Natural killer cell (primary cell): ENCODE results near the gene SMARCAL1. TPM values are rescaled to one million over a fixed set of nuclear protein-coding genes. Genes with fewer than 3 reads are reported as not detected.

Experiments used
- ATAC-seq, 3 donors: fragments of 150-1000 bp in 2 of 3; fragments of 200-7000 bp in 1 of 3; cut with Tn5 transposase; 1 replicate in 1 of 3; 2 replicates in 2 of 3; pipeline ENCODE4 v1.10.0; 2021; ENCODE audit warnings: mild to moderate bottlenecking in 2 of 3, moderate library complexity in 2 of 3
- DNase-seq, 2 donors: peaks; one replicate each; pipeline versions ENCODE4 v3.0.0 to v3.0.0-alpha.2; 2013 to 2021; ENCODE audit warnings: mixed read lengths in 1 of 2
- H3K27ac ChIP-seq: one replicate; pipeline ENCODE4 v1.5.1; 2013; ENCODE audit warnings: mild to moderate bottlenecking, low read length
- H3K27me3 ChIP-seq: one replicate; pipeline ENCODE4 v1.6.1; 2013; ENCODE audit warnings: low read length; ENCODE audit not compliant: control insufficient read depth, insufficient read depth
- H3K36me3 ChIP-seq: one replicate; pipeline ENCODE4 v1.6.1; 2013; ENCODE audit warnings: low read length; ENCODE audit not compliant: control insufficient read depth, insufficient read depth
- H3K4me1 ChIP-seq: one replicate; pipeline ENCODE4 v1.6.1; 2013; ENCODE audit warnings: low read length; ENCODE audit not compliant: control insufficient read depth, insufficient read depth
- H3K4me3 ChIP-seq: one replicate; pipeline ENCODE4 v1.5.1; 2013; ENCODE audit warnings: low read length
- H3K9me3 ChIP-seq: one replicate; pipeline ENCODE4 v1.6.1; 2013; ENCODE audit warnings: low read length; ENCODE audit not compliant: control insufficient read depth, insufficient read depth
- H3K27ac Mint-ChIP-seq, 2 donors: one replicate each; pipeline ENCODE4 v1.8.0; 2022; ENCODE audit warnings: mild to moderate bottlenecking in 2 of 2, mixed read lengths in 2 of 2, moderate library complexity in 1 of 2
- H3K27me3 Mint-ChIP-seq, 2 donors: one replicate each; pipeline ENCODE4 v1.8.0; 2022; ENCODE audit warnings: low read depth in 2 of 2, mixed read lengths in 2 of 2
- H3K36me3 Mint-ChIP-seq: one replicate; pipeline ENCODE4 v1.8.0; 2022; ENCODE audit warnings: mixed read lengths
- H3K4me1 Mint-ChIP-seq, 2 donors: one replicate each; pipeline ENCODE4 v1.8.0; 2022; ENCODE audit warnings: mixed read lengths in 2 of 2
- H3K4me3 Mint-ChIP-seq: one replicate; pipeline ENCODE4 v1.8.0; 2022; ENCODE audit warnings: mild to moderate bottlenecking, moderate library complexity, mixed read lengths
- H3K9me3 Mint-ChIP-seq, 2 donors: one replicate each; pipeline ENCODE4 v1.8.0; 2022; ENCODE audit warnings: mixed read lengths in 2 of 2
- WGBS: methylation state at CpG from one replicate; pipeline ENCODE4 v1.1.7; 2013; ENCODE audit warnings: missing lambda C conversion rate; ENCODE audit not compliant: insufficient coverage; 5-methylcytosine and 5-hydroxymethylcytosine counted together
- intact Hi-C: fragments of 100-400 bp; cut with micrococcal nuclease; formaldehyde crosslinking; loops from one replicate; pipeline ENCODE4 v1.14.2; 2022
- total RNA-seq, 4 donors: library from RNA; stranded (reverse); fragments of 120-200 nt in 1 of 4; gene quantifications; one replicate each; pipeline versions ENCODE4 v1.2.3 to v1.2.4, GENCODE V29; 2013 to 2022
- TF ChIP-seq, protein P1 (sequence below): fragments of 200-600 bp; IDR thresholded peaks from one replicate; pipeline ENCODE4 v1.8.0; 2022; ENCODE audit warnings: antibody characterized with exemption

SMARCAL1 gene
- total RNA-seq, 3 donors from 2014 or later (not counting 1 experiment from before 2014, with no cell fraction given): 18.7 to 25.6 (median 22.8) TPM

GRCh38 chr2:216503697-216504375 is 91.6 kb downstream of the SMARCAL1 start:
- peaks cover 48% of the 10 kb centered on the region for H3K36me3 ChIP-seq
- no peaks in the 10 kb centered on the region for H3K9me3 Mint-ChIP-seq
- peaks cover 28% of the 10 kb centered on the region for H3K36me3 Mint-ChIP-seq
- no peaks in the 10 kb centered on the region for H3K9me3 ChIP-seq
- no peak overlapping the region for H3K4me3 ChIP-seq
- intact Hi-C loops: no loop called here
- WGBS: 84% methylated on average over 4 of the region's 5 CpGs
- H3K27me3 ChIP-seq: no peaks in the 10 kb centered on the region
- H3K4me1 ChIP-seq: peaks cover 9% of the 10 kb centered on the region
- no peak overlapping the region for H3K4me3 Mint-ChIP-seq
- TF ChIP-seq, protein P1, sequence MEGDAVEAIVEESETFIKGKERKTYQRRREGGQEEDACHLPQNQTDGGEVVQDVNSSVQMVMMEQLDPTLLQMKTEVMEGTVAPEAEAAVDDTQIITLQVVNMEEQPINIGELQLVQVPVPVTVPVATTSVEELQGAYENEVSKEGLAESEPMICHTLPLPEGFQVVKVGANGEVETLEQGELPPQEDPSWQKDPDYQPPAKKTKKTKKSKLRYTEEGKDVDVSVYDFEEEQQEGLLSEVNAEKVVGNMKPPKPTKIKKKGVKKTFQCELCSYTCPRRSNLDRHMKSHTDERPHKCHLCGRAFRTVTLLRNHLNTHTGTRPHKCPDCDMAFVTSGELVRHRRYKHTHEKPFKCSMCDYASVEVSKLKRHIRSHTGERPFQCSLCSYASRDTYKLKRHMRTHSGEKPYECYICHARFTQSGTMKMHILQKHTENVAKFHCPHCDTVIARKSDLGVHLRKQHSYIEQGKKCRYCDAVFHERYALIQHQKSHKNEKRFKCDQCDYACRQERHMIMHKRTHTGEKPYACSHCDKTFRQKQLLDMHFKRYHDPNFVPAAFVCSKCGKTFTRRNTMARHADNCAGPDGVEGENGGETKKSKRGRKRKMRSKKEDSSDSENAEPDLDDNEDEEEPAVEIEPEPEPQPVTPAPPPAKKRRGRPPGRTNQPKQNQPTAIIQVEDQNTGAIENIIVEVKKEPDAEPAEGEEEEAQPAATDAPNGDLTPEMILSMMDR: no peak
- DNase-seq (no peak), ATAC-seq (no peak)
- no peak overlapping the region for H3K27ac ChIP-seq
- H3K27me3 Mint-ChIP-seq: no peaks in the 10 kb centered on the region
- peaks cover 48 to 52% of the 10 kb centered on the region in 2 donors for H3K4me1 Mint-ChIP-seq
- peak overlapping the region; percentile 24 to 71 for H3K27ac Mint-ChIP-seq

DNA sequence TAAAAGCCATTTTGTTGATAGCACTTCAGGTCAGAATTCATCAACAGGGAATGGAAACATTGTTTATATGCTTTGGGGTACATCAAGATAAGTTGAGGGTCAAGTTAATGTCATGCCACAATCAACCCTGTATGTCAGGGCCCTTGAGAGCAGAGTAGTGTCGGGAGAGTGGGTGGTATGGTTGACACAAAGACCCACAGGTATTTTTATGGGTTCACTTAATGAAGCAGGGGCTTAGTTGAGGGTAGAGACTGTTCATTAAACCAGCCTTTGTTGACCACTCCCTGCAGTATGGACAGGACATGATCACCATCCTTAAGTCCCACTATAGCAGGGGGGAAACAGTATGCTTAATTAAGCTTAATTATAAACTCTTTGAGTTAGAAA is 92.1 kb downstream of the SMARCAL1 start:
- ATAC-seq: no peak
- Histone ChIP-seq H3K4me3 (no peak overlapping the region), H3K27ac (no peak overlapping the region), H3K36me3 (peaks cover 48% of the 10 kb centered on the region), H3K9me3 (no peaks in the 10 kb centered on the region), H3K4me1 (peaks cover 5% of the 10 kb centered on the region), H3K27me3 (no peaks in the 10 kb centered on the region)
- no peak overlapping the region for H3K4me3 Mint-ChIP-seq
- peaks cover 28% of the 10 kb centered on the region for H3K36me3 Mint-ChIP-seq
- no peak for DNase-seq
- peak overlapping the region; percentile 24 to 71 for H3K27ac Mint-ChIP-seq
- TF ChIP-seq, protein P1: no peak
- peaks cover 42 to 47% of the 10 kb centered on the region in 2 donors for H3K4me1 Mint-ChIP-seq
- intact Hi-C loops: no loop called here
- 68% methylated on average over 1 of the region's 1 CpG for WGBS
- H3K9me3 Mint-ChIP-seq: no peaks in the 10 kb centered on the region
- H3K27me3 Mint-ChIP-seq: no peaks in the 10 kb centered on the region

- H3K27ac Mint-ChIP-seq: peak overlapping the region; percentile 72 to 75
Observed at GRCh38 chr2:216505133-216506106, 93.1 kb downstream of the SMARCAL1 start.

More at GRCh38 chr2:216505133-216506106, 93.1 kb downstream of the SMARCAL1 start:
- no peak for DNase-seq
- Histone ChIP-seq H3K9me3 (no peaks in the 10 kb centered on the region), H3K4me1 (no peaks in the 10 kb centered on the region), H3K4me3 (no peak overlapping the region), H3K27me3 (no peaks in the 10 kb centered on the region), H3K36me3 (peaks cover 39% of the 10 kb centered on the region), H3K27ac (no peak overlapping the region)
- Mint-ChIP-seq H3K27me3 (no peaks in the 10 kb centered on the region), H3K4me1 (peaks cover 33 to 37% of the 10 kb centered on the region in 2 donors), H3K9me3 (no peaks in the 10 kb centered on the region), H3K4me3 (no peak overlapping the region), H3K36me3 (peaks cover 20% of the 10 kb centered on the region)
- TF ChIP-seq, protein P1: no peak
- intact Hi-C loops: no loop called here
- 95% methylated on average over 13 of the region's 15 CpGs for WGBS
- no peak for ATAC-seq
